GDM1 (cell line): Measurements from ENCODE around the gene BRF1.
A peak's percentile ranks its signal among the peaks of the same experiment; 100 is the strongest.

Experiments
- DNase-seq: peaks from one replicate; lab custom pipeline; 2025; lab: John Stamatoyannopoulos, UW

BRF1 gene

GRCh38 chr14:105211086-105211757, 89.6 kb downstream of the BRF1 start:
- DNase-seq = no peak

- no peak for DNase-seq
Observed at GRCh38 chr14:105210266-105211025, 90.4 kb downstream of the BRF1 start.

GRCh38 chr14:105209646-105210045, 91.2 kb downstream of the BRF1 start:
- no peak for DNase-seq

- DNase-seq = no peak
Observed at GRCh38 chr14:105209091-105209490, 91.7 kb downstream of the BRF1 start.

- DNase-seq = no peak
Observed at GRCh38 chr14:105208738-105209075, 92.1 kb downstream of the BRF1 start.

- DNase-seq = no peak
Observed at GRCh38 chr14:105207996-105208737, 92.6 kb downstream of the BRF1 start.

- DNase-seq = no peak
Observed at GRCh38 chr14:105207460-105207901, 93.3 kb downstream of the BRF1 start.

- no peak for DNase-seq
Observed at GRCh38 chr14:105206873-105207272, 93.9 kb downstream of the BRF1 start.

- no peak for DNase-seq
Observed at GRCh38 chr14:105205673-105206208, 95.1 kb downstream of the BRF1 start.

- DNase-seq = no peak
Observed at GRCh38 chr14:105204931-105205672, 95.7 kb downstream of the BRF1 start.

GRCh38 chr14:105204206-105204930, 96.4 kb downstream of the BRF1 start:
- no peak for DNase-seq

GRCh38 chr14:105203701-105204100, 97.1 kb downstream of the BRF1 start:
- no peak for DNase-seq

GRCh38 chr14:105203057-105203531, 97.7 kb downstream of the BRF1 start:
- DNase-seq = no peak

- DNase-seq = peak; percentile 89
Observed at GRCh38 chr14:105201925-105202513, 98.8 kb downstream of the BRF1 start.

GRCh38 chr14:105201156-105201924, 99.5 kb downstream of the BRF1 start:
- no peak for DNase-seq

GRCh38 chr14:105200641-105201040, 100.2 kb downstream of the BRF1 start:
- DNase-seq = no peak

GRCh38 chr14:105200074-105200473, 100.7 kb downstream of the BRF1 start:
- no peak for DNase-seq

GRCh38 chr14:105199093-105199492, 101.7 kb downstream of the BRF1 start:
- no peak for DNase-seq

GRCh38 chr14:105198588-105198987, 102.2 kb downstream of the BRF1 start:
- no peak for DNase-seq

- DNase-seq = no peak
Observed at GRCh38 chr14:105197211-105197641, 103.6 kb downstream of the BRF1 start.
